NCI-H446 treated with DMSO at 0.1 percent for 48 hours (cell line): ENCODE measurements around the gene DUOXA1.

Experiments used
- DNase-seq: peaks from one replicate; lab custom pipeline; 2025; lab: John Stamatoyannopoulos, UW

DUOXA1 gene, protein sequence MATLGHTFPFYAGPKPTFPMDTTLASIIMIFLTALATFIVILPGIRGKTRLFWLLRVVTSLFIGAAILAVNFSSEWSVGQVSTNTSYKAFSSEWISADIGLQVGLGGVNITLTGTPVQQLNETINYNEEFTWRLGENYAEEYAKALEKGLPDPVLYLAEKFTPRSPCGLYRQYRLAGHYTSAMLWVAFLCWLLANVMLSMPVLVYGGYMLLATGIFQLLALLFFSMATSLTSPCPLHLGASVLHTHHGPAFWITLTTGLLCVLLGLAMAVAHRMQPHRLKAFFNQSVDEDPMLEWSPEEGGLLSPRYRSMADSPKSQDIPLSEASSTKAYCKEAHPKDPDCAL

DNA sequence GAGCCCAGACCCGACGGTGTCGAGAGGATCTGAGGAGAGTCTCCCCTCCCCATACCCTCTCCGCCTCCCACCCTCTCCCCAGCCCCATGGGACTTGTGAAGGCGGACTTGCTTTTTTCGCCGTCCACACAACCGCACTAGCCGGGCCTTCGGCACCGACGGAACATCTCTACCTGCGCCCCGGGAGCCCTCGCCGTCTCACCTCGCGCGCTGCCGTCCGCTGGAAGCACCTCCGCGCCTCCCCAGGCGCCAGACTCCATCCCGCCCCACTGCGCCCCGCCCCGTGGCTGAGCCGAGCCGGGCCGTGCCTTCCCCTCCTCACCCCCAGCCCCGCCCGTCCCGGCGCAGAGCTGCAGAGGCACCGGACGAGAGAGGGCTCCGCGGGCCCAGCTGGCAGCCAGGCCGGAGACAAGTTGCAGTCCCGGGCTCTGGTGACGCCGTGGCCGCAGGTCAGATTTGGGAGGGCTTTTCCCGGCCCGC is at the start of gene DUOXA1, which contains the start of gene DUOX1:
Gene DUOXA1, minus strand, starts transcription at position 229 of the 479 bp plus-strand sequence. CDS start 6,865 bp downstream, outside the sequence.
Gene DUOX1, plus strand, starts transcription at position 344 of the 479 bp plus-strand sequence. CDS start 1,973 bp downstream, outside the sequence.
- no peak for DNase-seq

DNA sequence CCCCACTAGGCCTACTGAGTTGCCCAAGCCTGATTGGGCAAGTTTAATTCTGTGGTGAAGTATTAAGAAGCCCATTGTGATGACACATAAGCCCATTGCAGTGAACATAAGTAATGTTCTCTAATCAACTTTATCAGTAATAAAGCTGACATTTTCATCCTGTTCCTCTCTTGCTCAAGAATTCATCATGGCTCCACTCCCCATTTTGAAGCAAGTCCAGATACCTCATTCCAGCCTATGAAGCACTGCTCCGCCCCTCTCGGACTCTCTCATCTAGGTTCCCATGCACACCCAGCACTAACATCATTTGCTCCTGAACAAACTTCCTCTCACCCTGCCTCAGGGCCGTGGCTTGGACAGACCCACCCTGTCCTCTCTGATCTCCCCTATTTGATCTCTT is 47.6 kb upstream of the DUOXA1 start:
- DNase-seq, result no peak

DNA sequence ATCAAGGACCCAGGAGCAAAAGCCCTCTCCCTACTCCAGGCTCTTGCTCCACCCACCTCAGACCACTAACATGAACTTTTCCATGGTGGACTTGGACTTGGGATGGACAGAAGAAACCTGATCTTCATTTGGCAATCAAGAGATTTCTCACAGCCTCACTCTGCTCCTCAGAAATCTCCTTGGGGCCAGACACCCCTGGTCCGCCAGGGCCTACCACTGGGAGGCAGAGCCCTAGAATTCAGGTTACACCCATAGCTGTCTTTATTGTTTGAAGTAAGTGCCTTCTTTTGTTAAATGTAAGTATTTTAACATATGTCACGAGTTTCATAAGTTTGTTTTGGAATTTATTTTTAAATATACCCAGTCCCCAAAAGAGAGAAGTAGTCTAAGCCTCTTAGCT is 44.9 kb upstream of the DUOXA1 start:
- DNase-seq, result no peak

DNA sequence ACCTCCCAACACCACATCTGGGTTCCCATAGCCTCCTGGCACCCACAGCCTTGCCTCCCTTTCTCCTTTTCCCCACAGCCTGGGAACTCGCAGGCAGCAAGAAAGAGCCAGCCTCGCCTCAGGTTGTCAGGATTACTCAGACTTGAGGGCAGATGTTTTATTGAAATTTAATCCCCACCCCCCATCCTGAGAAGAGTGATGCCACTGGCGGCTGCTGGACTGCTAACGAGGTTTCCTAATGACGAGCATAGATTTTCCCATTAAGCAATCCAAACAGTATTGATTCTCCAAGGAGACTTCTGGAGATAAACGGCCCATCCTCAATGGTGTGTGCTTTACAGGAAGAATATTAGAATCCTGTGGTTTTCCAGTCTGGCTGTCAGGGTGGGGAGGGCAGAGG is 44.4 kb upstream of the DUOXA1 start:
- no peak for DNase-seq

DNA sequence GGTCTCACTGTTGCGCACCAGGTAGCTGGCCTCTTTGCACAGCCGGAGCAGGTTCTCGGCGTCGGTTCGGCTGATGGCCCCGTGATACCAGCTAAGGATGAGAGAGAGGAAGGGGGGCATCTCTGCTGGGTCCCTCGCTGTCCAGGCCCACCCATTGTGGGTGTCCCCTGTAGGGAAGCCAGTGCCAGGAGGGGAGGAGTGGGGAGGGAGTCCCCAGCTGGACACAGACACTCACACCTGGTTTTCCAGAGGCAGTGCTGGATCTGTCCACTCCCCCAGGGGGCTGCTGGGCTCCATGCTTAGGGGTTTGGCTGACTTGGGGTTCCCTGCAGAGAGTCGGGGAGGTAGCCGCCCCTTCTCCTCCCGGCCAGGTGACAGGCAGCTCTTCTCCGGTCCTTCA is 42.2 kb upstream of the DUOXA1 start:
- DNase-seq, result no peak

DNA sequence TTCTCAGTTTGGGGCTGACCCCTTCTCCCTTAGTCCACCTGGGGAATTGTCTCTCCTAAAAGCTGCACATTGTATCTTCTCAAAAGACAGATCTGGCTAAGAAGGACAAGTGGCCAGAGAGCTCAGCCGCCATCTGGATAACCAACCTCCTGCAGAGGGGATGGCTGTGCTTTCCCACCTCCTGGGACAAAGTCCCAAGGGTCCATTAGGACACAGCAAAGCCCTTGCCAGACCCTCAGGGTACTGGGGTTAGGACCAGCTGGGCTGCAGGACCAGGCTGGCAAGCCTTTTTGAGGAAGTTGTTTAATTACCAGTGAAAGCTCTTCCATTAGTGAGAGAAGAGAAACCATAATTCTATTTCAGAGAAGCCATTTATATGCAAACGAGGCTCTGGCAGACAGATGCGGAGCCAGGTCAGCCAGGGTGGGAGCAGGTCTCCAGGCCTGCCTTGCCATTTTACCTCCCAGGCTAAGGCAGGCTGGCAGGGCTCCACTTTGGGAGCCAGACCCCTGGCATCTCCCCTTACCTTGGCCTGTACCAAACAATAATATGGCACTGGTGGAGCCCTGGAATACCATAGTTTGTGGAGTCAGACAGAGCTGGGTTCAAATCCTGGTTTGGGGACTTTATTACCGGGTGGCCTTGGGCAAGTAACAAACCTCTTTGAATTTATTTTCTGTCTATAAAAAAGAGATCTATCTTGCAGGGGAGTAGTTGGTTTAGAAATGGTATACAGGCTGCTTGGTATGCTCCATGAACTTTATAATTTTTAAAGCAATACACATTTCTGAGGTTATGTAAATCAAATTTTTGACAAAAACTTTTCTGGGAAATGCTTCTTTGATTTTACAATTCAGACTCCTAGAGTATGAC is 40.2 kb upstream of the DUOXA1 start:
- DNase-seq, result no peak

DNA sequence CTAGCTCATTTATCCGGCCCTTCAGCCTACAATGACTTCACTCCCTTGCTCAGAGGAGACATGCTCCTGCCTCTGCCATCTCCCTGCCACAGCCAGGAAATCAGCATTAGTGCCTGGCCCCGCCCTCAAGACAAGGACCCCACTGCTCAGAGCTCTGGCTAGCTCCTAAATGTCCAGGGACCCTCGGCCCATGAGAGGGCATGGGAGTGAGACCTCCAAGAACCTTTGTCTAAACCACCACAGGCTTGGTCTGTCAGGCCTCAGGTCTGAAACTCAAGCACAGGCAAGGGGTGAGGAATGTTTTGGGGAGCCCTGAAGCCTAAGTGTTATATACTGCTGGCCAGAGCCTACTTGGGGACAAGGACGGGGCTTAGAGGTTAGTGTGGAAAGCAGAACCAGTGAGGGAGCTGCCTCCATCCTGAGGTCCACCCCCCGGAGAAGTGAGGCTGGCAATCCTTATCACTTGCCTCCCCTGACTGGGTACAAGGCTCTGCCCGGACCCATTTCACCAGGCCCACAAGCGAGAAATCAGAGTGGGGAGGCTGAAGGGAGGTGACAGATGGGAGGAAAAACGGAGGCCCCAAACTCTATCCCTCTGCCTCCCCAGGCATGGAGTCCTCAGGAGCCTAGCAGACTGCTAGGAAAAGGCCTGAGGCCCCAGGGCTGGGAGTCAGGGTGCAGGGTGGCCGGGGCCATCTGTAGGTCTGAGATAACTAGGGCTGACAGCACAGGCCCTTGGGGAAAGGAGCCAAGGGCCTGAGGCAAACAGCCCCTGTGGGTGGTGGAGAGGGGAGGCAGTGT is 39.3 kb upstream of the DUOXA1 start:
- no peak for DNase-seq

DNA sequence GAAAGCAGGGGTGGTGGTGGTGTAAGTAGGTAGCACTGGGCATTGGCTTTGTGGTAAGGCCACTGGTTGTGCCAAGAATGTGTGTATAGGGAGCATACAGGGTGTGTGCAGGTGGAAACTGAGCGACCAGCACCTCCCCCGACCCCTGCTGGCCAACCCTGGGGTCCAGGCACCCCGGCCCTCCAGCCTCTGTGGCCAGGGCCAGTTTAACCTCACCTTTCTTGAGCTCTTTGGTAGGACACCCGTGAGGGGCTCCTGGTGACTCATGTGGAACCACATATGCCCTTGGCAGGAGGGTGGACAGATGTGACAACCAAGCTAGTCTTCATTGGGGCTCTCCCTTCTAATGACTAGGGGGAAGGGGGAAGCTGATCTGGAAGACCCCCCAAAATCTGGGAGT is 38.6 kb upstream of the DUOXA1 start:
- no peak for DNase-seq

DNA sequence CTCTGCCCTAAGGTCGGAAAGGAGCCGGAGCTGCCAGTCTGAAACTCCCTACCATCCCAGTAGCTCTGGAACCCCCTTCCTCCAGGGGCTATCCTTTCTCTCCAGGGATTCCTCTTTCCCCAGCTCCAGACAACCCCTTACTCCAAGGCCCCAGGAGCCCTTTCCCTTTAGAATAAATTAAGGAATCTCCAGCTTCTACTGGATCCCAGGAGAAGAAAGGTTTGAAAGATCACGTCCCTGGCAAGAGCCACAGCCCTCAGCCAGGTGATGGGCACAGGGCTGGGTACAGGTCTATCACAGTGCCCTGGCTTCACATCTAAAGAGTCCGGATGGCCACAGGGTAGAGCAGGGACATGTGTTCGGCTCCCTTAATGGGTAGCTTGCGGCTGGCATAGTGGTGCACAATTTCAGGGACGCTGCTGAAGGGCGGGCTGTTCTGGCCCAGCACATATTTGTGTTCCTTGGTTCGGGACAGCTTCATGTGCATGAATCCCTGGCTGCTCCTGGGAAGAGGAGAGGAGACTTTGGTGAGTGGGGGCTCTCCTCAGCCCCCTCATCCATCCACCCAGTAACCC is 38.0 kb upstream of the DUOXA1 start:
- DNase-seq, result no peak

DNA sequence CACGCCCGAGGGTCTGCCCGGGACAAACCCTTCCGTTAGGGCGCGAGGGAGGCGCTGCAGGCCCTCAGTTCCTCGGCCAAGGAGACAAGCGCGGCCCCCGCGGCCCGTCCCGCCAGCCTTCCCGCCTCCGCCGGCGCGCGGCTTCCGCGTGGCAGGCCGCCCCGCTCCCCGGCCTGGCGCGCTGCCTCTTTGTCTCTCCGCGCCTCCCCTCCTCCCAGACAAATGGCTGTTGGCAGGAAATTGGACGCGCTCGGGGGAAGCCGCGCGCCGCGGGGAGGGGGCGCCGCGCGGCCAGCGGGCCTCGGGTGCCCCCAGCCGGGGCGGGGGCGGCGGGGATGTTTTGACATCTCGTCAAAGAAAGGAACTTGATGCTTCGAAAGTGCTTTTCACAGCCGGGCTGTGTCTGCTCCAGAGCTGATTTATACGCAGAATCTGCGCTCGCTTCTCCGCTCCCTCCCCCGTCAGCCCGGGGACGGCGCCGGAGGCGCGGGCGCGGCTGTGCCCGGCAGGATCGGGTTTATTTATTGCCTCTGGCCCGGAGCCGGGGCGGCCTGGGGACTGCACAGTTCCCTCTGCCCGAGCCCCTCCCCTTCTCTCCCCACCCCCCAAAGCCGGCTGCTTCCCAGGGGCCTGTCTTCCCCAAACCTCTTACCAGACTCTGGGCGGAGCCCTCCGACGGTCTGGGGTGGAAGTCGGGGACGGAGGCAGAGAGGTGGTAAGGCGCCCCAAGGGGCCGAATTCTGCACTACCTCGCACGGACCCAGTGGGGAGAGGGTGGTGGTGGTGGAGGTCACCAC is 37.4 kb upstream of the DUOXA1 start:
- peak; percentile 82 for DNase-seq

DNA sequence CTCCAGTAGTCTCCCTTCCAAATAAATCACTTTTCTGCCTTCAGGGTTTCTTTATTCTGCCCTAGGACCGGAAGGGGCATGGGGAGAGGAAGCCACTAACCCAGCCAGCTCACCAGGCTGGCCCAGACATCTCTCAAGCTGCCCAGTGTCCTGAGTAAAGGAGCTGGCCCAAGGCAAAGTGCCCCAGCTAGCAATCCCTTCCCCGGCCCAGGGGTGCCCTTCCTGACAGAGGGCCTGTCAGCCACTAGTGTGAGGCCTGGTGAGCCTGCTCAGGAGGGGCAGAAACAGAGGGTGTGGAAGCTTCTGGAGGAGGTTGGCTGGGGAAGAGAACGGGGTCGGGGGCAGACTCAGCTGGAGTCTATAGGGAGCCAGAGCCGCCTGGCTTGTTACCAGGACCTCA is 35.9 kb upstream of the DUOXA1 start:
- DNase-seq, result no peak

DNA sequence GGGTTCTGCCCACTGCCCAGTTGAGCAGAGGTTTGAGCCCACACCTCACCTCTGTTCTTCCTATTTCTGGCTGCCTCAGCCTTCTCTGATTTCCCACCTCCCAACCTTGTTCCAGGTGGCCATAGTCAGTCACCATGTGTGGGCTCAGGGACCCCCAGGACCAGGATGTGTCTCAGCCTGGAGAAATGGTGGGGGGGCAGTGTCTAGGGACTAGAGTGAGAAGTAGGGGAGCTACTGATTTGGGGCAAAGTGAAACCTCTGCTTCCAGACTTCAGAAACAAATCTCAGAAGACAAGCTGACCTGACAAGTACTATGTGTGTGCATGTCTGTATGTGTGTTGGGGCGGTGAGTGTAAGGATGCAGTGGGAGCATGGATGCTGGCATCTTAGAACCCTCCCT is 35.2 kb upstream of the DUOXA1 start:
- DNase-seq, result no peak

DNA sequence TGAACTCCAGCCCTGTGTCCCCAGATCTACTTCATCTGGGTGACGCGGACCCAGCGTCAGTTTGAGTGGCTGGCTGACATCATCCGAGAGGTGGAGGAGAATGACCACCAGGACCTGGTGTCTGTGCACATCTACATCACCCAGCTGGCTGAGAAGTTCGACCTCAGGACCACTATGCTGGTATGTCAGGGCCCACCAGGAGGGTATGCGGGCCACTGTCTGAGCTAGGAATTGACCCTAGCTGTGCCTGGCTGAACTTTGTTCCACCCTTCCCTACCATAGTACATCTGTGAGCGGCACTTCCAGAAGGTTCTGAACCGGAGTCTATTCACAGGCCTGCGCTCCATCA is 33.8 kb upstream of the DUOXA1 start:
- no peak for DNase-seq

DNA sequence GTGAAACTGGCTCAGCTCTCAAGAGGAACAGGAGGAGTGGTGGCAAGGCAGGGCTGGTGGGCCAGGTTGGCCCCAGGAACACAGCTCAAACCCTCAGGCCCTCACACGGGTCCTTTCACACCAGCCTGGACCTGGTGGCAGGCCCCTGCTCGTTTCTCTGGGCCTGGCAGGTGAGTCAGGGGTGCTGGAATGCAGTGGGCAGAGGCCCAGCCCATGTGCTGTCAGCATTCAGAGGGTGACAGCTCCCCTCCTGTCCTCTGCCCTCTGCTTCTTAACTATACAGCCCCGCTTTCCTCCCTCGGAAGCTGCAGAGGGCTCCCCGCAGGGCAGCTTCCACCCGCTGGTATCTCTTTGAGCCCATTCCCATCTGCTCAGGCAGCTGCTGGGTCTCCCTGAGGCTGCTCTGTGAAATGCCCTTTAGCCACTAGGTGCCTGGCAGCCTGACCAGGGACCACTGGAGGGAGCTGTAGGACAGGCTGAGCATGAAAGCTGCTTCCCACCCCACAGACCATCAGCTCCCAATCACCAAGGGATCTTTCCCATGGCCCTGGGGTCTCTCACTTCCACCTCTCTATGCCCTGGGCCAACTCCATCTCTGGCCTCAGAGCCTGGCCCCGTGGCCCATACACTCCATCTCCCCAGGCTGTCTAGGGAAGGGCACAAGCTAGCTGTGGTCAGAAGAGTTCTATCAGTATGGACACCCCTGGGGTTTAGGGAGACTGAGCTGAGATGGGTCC is 33.3 kb upstream of the DUOXA1 start:
- peak; percentile 51 for DNase-seq

DNA sequence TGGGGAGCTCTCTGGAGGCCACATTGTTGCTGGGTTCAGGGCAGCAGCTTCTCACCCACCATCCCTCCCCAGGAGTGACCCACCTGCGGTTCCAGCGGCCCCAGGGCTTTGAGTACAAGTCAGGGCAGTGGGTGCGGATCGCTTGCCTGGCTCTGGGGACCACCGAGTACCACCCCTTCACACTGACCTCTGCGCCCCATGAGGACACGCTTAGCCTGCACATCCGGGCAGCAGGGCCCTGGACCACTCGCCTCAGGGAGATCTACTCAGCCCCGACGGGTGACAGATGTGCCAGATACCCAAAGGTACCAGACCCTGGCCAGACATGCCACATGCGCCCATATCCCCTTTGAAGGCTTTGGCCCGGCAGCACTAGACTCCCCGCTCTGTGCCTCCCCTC is 32.0 kb upstream of the DUOXA1 start:
- no peak for DNase-seq

DNA sequence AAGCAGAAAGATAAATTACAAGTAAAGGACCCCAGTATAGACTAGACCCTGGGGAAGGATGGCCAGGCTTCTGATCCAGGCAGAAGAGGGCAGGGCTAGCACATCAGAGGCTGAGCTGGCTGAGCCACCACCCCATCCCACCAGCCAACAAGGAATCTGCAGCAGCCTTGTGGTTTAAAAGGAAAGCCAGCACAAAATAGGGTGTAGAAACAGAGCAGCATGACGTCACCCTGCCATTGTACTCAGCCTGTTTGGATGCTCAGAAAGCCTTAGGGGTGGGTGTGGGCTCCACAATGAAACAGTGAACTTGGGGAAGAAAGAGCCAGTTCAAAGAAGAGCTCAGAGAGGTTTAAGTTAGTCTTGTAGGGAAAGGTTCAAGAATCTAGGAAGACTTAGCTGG is 28.3 kb upstream of the DUOXA1 start:
- DNase-seq, result no peak

DNA sequence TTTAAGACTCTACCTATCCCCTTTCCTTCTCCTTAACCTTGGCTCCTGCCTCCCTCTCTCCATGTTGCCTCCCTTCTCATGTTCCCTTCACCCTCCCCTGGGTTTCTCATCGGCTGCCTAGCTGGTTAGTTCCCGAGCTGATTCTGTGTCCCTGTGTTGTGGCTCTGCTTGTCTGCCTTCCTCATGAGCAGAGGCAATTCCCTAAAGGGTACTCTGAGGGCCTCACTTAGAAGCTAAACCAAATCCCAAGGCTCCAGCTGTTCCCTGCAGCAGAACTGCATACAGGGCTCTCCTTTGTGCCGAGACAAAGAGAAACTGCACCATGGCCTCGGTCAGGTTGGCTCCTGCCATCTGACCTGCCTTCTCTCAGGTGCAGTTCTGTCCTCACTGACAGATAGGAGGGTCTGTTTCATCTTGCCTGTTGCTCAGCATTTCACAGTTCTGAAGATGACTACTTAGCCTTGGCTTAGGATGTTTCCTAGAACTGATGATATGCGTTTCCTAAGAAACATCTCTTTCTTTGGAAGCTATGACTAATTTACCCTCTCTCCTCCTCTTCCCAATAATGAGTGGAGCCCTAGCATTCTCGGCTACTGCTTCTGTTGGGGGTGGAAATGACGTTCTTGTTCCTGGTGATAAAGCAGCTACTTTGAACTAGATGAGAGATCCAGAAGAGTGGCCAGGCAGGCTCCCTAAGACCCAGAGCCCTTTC is 27.2 kb upstream of the DUOXA1 start:
- no peak for DNase-seq

DNA sequence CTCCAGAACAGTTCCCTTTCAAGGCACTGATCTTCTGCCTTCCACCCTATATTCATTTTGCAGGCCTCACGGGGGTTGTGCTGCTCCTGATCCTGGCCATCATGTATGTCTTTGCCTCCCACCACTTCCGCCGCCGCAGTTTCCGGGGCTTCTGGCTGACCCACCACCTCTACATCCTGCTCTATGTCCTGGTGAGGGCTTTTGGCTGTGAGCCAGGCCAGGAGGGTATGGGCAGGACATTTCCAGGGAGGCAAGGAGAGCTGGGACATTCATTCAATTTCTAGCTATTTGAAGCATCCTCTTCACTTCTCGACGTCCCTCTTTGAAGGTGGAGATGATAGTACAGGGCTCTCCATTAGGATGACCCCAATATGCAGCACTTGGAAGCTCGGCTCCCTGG is 26.1 kb upstream of the DUOXA1 start:
- DNase-seq, result no peak

DNA sequence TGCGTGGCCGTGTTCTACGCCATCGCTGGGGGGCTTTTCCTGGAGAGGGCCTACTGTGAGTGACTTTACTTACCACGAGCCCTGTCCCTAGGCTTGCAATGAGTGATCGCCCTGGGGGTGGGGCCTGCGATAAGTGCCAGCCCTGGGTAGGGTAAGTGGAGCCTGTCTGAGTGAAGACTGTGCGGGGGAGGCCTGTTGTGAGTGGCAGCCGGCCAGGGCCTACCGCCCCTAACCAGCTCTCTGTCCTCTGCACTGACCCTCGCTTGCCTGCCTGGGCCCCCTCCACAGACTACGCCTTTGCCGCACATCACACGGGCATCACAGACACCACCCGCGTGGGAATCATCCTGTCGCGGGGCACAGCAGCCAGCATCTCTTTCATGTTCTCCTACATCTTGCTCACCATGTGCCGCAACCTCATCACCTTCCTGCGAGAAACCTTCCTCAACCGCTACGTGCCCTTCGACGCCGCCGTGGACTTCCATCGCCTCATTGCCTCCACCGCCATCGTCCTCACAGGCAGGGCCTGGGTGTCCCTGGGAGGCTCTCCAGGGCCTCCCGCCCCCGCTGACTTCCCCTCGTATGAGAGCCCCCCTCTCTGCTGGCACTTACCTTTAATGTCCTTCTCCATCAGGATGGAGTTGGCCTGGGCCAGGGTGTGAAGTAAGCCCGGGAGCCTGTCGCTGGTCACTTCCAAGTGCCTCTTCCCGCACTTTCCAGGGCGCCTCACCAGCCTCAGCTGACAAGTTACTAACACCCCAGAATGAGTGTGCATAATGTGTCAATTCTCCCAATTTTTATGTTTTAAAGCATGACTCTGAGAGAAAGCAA is 22.5 kb upstream of the DUOXA1 start:
- no peak for DNase-seq
